Measurements from ENCODE around the gene STK38.
"Not testable (repeated sequence)": the region's sequence is repeated elsewhere in the genome, so short reads cannot be mapped to it uniquely, and the experiment has no call there.

The STK38 gene

DNA sequence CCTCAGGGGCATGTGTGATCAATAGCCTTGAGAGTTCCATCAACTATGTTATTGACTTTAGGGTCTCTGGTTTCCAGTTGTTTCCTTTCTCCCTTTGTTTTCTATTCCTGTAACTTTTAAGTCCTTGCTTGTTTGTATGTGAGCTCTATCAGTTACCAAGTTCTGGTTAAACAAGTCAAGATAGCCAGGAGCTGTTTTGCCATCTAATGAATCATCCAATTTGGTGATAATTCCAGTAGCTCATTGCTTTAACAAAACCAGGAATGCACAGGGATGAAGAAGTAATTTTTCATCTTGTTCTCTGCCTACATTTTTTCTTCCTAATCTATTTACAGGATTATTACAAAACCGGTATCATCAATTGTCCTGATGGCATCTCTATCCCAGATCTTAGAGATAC is 68.0 kb downstream of the STK38 start:
- DNase-seq, result no peak

DNA sequence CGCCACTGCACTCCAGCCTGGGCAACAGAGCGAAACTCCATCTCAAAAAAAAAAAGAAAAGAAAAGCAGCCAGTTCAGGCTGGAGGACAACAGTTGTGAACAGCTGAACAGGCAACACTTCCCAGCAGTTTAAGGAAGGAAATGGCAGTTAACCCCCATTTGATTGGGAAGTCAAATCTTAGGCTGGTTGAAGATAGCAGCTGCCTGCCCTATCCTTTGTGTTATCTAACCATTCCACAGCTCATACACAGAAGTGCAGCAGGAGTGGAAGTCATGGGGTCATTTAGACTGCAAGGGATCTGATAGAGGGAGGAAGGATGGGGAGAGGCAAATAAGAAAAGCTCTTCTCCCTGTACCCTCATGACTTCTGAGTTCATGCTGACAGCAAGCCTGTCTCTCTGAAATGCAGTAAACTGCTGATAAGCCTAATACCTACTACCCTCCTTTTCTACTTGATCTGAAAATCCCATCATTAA is 69.2 kb downstream of the STK38 start:
- DNase-seq, result no peak

DNA sequence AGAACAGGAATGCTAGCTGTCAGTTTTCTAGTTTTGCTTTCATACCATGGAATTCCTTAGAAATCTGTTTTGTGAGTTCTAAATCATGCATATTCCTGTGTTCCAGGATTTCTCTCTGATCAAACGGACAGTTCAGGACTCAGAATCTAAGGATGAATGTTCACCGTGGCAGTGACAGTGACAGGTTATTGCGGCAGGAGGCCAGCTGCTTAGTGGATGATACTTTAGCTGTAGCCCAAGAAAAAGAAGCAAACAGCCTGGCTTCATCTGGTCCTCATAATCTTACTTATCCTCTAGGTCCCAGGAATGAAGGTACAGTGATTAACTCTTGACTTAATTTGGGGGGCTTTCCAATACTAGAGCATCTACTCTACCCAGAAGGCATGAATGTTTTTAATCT is 77.3 kb downstream of the STK38 start:
- no peak for DNase-seq

DNA sequence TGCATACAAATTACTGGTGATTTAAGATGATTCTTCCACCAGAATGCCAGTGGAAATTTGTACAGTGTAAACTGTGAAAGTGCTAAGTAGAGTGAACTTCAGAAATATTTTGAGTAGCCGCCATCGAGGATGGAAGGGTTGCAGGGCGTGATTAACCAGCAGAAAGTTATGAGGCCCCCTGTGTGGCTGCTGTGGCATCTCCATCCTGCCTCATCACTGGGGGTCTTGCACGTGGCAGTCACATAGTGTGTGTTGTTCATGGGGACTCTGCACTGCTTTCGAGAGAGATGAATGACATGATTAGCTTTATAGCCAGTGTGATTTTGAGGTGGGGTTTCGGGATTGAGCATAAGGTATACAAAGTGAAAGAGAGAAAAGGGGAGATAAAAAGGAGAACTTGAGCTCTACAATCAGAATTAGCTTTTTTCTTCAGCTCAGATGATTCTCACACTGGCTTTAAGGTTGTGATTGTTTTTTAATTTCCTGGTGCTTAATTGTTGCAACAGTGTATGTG is 78.1 kb downstream of the STK38 start:
- no peak for DNase-seq

DNA sequence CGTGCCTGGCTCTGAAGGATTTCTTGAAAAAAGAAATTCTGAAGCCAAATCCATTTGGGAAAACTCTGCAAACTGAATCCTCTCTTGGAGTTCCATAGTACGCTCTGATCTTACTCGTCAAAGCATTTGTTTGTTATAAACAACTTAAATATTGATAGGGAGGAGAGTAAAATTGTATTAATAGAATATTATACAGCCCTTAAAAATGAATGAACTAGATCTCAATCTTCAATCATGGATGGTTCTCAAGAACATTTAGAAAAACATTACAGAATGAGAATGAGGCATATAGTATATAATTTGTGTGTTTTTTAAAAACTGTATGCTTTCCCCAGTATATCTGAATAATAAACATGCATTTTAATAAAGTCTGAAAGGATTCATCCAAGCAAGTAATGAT is 79.7 kb downstream of the STK38 start:
- no peak for DNase-seq

DNA sequence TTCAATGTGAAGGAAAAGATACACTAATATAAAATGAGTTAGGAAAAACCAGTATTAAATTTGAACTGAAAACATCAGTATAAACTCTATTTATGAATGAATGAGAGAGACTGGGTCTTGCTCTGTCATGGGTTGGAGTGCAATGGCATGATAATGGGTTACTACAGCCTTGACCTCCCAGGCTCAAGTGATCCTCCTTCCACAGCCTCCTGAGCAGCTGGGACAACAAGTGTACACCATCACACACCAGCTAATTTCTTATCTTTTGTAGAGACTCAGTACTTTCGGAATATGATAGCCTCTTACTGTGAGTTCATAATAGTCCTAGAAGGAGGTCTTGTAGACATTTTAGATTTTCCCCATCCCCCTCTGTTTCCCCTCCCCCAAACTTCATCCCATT is 83.0 kb downstream of the STK38 start:
- DNase-seq, result no peak

DNA sequence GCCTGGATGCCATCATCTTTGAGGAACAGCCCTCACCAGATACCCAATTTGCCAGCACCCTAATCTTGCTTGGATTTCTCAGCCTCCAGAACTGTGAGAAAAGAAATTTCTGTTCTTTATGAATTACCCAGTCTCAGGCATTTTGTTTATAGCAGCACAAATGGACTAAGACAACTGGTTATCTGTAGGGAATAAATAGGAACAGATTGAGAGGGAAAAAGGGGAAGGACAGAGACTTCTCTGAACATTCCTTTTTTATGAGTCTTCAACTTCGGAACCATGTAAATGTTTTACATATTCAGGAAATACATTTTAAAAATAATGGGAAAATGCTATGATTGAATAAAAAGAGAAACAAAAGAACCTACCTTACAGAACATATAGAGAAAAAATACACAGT is 83.6 kb downstream of the STK38 start:
- DNase-seq, result no peak

DNA sequence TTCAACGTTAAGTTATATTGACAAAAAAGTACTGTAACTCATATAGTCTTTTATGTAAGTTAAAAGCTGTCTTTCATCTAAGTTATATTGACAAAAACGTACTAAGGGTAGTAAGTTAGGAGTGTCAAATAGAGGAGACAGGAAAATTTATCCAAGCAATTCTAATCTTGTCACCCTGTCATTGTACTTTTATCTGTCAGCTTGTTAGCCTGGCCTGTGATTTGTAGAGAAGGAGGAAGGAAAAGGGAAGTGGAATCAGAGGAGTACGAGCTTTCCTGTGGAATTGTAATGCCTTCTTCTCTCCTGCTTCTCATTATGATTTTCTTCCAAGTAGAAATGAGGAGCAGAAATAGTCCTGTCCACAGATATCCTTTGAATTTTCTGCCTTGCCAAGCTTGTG is 85.6 kb downstream of the STK38 start:
- no peak for DNase-seq

DNA sequence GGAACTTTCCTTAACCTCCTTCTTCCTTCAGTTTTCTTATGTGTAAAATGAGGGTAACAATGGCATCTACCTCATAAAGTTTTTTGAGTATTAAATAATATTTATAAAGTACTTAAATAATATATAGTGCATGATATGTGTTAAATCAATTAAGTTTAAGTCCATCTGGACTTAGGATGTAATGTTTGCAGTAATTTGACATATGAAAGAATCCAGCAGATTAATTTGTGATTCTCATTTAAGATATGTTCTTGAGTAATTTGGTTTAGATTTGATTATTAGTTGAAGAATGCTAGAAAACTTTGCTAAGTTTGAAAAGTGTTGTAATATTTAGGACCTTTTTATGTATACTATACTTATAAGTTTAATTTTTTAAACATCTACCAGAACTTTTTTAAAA is 86.4 kb downstream of the STK38 start:
- DNase-seq, result no peak

DNA sequence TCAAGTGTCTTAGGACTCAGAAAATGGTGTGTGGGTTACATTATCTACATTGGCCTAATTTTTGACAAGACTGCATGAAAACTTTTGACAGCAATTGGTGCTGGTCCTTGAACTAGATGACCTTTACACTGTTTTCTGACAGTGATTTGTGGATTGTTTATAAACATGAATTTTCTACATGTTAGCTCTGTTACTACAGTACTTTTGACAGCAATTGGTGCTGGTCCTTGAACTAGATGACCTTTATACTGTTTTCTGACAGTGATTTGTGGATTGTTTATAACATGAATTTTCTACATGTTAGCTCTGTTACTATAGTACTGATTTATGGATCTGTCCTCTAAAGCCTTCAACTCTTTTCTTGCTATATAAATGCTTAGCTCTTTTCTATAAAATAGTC is 87.8 kb downstream of the STK38 start:
- no peak for DNase-seq

DNA sequence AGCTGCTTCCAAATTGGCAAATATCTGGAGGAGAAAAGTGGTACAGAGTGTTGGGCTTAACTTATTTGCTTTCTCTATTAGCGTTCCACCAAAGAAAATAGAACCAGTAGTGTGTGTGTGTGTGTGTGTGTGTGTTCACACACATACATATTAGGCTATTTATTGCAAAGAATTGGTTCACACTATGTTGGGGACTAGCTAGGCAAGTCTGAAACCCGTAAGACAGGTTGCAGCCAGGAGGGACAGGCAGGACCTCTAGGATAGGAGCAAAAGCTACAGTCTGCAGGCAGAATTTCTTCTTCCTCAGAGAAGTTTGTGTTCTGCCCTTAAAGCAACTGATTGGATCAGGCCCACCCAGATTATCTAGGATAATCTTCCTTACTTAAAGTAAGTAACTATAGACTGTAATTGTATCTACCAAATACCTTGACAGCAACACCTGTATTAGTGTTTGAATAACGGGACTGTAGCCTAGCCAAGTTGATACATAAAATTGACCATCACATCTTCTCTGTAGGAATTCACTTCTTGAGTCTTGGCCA is 91.7 kb downstream of the STK38 start:
- no peak for DNase-seq

DNA sequence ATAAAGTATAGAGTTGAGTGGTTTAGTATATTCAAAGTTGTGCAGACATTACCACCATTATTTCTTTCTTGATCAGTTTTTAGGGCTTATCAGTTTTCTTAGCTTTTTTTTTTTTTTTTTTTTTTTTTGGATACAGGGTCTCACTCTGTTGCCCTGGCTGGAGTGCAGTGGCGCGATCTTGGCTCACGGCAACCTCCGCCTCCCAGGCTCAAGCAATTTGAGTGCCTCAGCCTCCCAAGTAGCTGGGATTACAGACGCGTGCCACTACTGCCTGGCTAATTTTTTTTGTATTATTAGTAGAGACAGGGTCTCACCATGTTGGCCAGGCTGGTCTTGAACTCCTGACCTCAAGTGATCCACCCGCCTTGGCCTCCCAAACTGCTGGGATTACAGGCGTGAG is 94.4 kb downstream of the STK38 start:
- not testable (repeated sequence) for DNase-seq

DNA sequence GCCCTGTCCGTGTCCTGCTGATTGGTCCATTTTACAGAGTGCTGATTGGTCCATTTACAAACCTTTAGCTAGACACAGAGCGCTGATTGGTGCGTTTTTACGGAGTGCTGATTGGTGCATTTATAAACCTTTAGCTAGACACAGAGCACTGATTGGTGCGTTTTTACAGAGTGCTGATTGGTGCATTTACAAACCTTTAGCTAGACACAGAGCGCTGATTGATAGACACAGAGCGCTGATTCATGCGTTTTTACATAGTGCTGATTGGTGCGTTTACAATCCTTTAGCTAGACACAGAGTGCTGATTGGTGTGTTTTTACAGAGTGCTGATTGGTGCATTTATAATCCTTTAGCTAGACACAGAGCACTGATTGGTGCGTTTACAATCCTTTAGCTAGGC is 98.1 kb downstream of the STK38 start:
- not testable (repeated sequence) for DNase-seq

DNA sequence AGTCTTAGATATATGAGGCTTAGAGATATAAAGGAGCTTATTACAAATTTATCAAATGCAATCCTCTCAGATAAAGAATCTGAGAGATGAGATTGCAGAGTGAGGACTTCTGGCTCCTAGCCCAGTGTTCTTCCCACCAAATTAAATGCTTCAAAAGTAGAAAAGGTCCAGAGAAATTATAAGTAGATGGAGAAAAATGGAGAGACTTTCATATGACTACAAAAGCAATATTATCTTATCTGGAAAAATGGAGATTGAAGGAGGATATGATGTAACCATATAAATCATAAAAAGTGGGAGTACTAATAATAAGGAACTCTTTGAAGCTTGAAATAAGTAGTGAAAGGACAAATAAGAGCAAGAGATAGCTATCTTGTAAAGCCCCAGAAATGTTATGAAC is 101.7 kb downstream of the STK38 start:
- DNase-seq, result no peak

DNA sequence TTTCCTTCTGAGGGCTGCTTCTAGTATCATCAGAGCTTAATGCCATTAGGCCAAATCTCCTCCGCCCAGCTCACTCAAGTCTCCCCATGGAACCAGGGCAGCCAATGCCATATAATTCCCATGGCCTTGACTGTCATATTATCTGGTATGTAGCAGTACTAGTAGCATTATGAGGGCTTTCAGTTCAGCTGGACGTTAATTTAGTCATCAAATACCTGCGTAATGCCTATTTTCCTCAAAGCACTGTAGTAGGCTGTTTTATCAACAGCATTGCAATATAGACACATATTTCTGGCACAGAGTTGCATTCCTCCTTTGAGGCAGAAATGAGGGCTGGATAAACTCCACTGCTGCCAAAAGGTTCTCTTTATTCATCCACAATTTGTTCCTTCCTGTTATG is 102.8 kb downstream of the STK38 start:
- DNase-seq, result no peak
